Measurements from ENCODE around the gene GH2. TPM values are rescaled to one million over a fixed set of nuclear protein-coding genes. Genes with fewer than 3 reads are reported as not detected.
"Not testable (repeated sequence)": the region's sequence is repeated elsewhere in the genome, so short reads cannot be mapped to it uniquely, and the experiment has no call there.

The GH2 gene
- total RNA-seq, 1 donor from 2014 or later, result not detected

DNA sequence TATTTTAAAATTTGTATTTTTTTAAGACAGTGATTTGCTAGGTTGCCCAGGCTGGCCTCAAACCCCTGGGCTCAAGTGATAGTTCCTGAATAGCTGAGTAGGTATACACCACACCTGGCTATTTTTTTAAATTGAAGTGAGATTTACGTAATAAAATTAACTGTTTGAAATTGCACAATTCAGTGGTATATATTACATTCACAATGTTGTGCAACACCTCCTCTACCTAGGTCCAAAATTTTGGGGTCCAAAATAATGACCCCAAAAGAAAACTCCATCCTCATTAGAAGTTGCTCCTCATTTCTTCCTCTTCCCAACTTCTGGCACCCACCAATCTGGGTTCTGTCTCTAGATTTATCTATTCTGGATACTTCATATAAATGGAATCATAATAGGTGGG is 36.2 kb downstream of the GH2 start:
- Histone ChIP-seq H3K36me3 (no peaks in the 10 kb centered on the region), H3K4me2 (no peak overlapping the region), H2AFZ (replicated peaks) (no peak overlapping the region), H3K27ac (no peak overlapping the region), H3K9ac (no peak overlapping the region), H3K9me3 (ENCODE audit: low read depth) (no peaks in the 10 kb centered on the region), H3F3A (ENCODE audit: low read depth) (peaks cover 23% of the 10 kb centered on the region), H3K4me3 (no peak overlapping the region), H4K20me1 (ENCODE audit: low read depth) (peaks cover 13% of the 10 kb centered on the region), H3K27me3 (peaks cover 59% of the 10 kb centered on the region), H3K79me2 (ENCODE audit: low read depth) (peaks cover 14% of the 10 kb centered on the region), H3K4me1 (peaks cover 7% of the 10 kb centered on the region)
- no peak overlapping the region for H3K27ac Mint-ChIP-seq
- TF ChIP-seq, protein P1, sequence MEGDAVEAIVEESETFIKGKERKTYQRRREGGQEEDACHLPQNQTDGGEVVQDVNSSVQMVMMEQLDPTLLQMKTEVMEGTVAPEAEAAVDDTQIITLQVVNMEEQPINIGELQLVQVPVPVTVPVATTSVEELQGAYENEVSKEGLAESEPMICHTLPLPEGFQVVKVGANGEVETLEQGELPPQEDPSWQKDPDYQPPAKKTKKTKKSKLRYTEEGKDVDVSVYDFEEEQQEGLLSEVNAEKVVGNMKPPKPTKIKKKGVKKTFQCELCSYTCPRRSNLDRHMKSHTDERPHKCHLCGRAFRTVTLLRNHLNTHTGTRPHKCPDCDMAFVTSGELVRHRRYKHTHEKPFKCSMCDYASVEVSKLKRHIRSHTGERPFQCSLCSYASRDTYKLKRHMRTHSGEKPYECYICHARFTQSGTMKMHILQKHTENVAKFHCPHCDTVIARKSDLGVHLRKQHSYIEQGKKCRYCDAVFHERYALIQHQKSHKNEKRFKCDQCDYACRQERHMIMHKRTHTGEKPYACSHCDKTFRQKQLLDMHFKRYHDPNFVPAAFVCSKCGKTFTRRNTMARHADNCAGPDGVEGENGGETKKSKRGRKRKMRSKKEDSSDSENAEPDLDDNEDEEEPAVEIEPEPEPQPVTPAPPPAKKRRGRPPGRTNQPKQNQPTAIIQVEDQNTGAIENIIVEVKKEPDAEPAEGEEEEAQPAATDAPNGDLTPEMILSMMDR (IDR thresholded peaks at IDR 0.05), result no peak
- TF ChIP-seq EZH2phosphoT487 (IDR thresholded peaks at IDR 0.05) (no peak), EZH2 (IDR thresholded peaks at IDR 0.05) (no peak)
- peaks cover 20% of the 10 kb centered on the region for H3K4me1 Mint-ChIP-seq
- H3K36me3 Mint-ChIP-seq, result no peaks in the 10 kb centered on the region
- no peak overlapping the region for H3K4me3 Mint-ChIP-seq
- DNase-seq (ENCODE audit: low spot score), result no peak
- peaks cover 12% of the 10 kb centered on the region for H3K27me3 Mint-ChIP-seq (ENCODE audit: insufficient read depth, low read depth)
- peaks cover 10% of the 10 kb centered on the region for H3K9me3 Mint-ChIP-seq

DNA sequence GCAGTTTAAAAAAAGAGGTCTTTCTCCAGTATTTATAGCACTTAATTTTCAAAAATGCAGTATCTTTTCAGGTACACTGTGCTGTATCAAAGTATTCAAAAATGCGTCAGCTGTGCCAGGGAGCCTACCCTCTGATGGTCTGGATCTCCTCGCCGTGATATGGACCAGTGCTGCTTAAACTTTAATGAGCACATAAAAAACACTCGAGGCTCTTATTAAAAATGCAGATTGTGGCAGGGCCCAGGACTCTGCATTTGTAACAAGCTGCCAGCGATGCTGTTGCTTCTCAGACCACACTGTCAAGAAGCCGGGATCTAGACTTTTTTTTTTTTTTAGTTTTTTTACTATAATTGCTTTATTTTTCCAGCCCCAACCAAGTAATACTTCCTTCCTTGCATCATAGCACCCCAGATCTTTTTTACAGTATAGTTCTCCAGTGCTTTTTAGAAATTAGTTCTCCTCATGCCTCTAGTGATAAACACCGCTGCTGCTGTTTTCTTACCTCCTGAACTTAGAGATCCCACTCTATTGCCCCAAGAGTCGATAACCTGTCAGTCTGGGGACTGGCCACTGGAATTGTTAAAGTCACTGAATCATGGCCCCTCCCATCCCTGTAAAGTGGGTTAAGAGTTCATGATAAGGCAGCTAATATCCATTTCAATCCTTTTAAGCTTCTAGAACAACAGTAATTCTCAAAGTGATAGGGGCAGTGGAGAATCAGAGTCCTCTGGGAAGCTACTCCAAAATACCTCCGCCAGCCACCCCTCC is 37.6 kb downstream of the GH2 start:
- no peak overlapping the region for H3K4me3 ChIP-seq
- H3K4me1 Mint-ChIP-seq, result peaks cover 23% of the 10 kb centered on the region
- H3K36me3 Mint-ChIP-seq, result no peaks in the 10 kb centered on the region

DNA sequence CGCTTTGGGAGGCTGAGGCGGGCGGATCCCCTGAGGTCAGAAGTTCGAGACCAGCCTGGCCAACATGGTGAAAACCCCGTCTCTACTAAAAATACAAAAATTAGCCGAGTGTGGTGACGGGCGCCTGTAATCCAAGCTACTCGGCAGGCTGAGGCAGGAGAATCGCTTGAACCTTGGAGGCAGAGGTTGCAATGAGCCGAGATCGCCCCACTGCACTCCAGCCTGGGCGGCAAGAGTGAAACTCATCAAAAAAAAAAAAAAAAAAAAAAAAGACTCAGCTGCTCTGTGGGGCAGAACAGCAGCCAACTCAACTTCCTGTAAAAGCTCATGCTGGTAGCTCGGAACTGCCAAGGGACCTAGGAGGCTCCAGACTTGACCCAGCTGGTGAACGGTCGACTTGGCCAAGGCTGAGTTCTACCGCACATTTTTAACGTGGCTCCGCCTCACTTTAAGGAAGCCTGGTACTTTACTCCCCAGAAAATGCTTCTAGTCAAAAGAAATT is 38.3 kb downstream of the GH2 start:
- Histone ChIP-seq H4K20me1 (ENCODE audit: low read depth) (peaks cover 19% of the 10 kb centered on the region), H3K27me3 (peaks cover 44% of the 10 kb centered on the region), H3F3A (ENCODE audit: low read depth) (peaks cover 29% of the 10 kb centered on the region), H3K4me1 (peaks cover 20% of the 10 kb centered on the region), H3K4me3 (peak overlapping the region; percentile 56), H3K79me2 (ENCODE audit: low read depth) (peaks cover 35% of the 10 kb centered on the region), H3K4me2 (peak overlapping the region; percentile 70), H2AFZ (replicated peaks) (peak overlapping the region; percentile 58)
- not testable (repeated sequence) for H3K36me3 ChIP-seq; DNase-seq (ENCODE audit: low spot score); H3K9ac ChIP-seq; H3K36me3 Mint-ChIP-seq; H3K9me3 Mint-ChIP-seq; H3K27ac Mint-ChIP-seq; H3K27ac ChIP-seq; H3K9me3 ChIP-seq (ENCODE audit: low read depth); H3K27me3 Mint-ChIP-seq (ENCODE audit: insufficient read depth, low read depth)
- Mint-ChIP-seq H3K4me1 (peaks cover 26% of the 10 kb centered on the region), H3K4me3 (peak overlapping the region; percentile 86)

More for the DNA sequence above, 37.6 kb downstream of the GH2 start:
- Histone ChIP-seq H3K9me3 (ENCODE audit: low read depth) (no peaks in the 10 kb centered on the region), H3K27ac (no peak overlapping the region), H3K36me3 (no peaks in the 10 kb centered on the region), H2AFZ (replicated peaks) (no peak overlapping the region), H3K4me2 (peak overlapping the region; percentile 70), H3F3A (ENCODE audit: low read depth) (peaks cover 24% of the 10 kb centered on the region), H3K79me2 (ENCODE audit: low read depth) (peaks cover 28% of the 10 kb centered on the region), H3K4me1 (peaks cover 14% of the 10 kb centered on the region), H3K9ac (no peak overlapping the region), H4K20me1 (ENCODE audit: low read depth) (peaks cover 19% of the 10 kb centered on the region), H3K27me3 (peaks cover 50% of the 10 kb centered on the region)
- Mint-ChIP-seq H3K27me3 (ENCODE audit: insufficient read depth, low read depth) (peaks cover 6% of the 10 kb centered on the region), H3K27ac (no peak overlapping the region), H3K4me3 (peak overlapping the region; percentile 86), H3K9me3 (peaks cover 8% of the 10 kb centered on the region)
- no peak for DNase-seq (ENCODE audit: low spot score)
- TF ChIP-seq EZH2phosphoT487 (IDR thresholded peaks at IDR 0.05) (no peak), EZH2 (IDR thresholded peaks at IDR 0.05) (no peak)
- TF ChIP-seq, protein P1 (IDR thresholded peaks at IDR 0.05), result no peak
